HG03280 (cell line): ENCODE measurements around the gene DMXL1.

Source experiments
- ATAC-seq: cut with Tn5 transposase; IDR thresholded peaks from one replicate; pipeline ENCODE4 v1.9.1; 2021; ENCODE audit warnings: mild to moderate bottlenecking, moderate library complexity; ENCODE audit not compliant: unreplicated experiment

The DMXL1 gene

DNA sequence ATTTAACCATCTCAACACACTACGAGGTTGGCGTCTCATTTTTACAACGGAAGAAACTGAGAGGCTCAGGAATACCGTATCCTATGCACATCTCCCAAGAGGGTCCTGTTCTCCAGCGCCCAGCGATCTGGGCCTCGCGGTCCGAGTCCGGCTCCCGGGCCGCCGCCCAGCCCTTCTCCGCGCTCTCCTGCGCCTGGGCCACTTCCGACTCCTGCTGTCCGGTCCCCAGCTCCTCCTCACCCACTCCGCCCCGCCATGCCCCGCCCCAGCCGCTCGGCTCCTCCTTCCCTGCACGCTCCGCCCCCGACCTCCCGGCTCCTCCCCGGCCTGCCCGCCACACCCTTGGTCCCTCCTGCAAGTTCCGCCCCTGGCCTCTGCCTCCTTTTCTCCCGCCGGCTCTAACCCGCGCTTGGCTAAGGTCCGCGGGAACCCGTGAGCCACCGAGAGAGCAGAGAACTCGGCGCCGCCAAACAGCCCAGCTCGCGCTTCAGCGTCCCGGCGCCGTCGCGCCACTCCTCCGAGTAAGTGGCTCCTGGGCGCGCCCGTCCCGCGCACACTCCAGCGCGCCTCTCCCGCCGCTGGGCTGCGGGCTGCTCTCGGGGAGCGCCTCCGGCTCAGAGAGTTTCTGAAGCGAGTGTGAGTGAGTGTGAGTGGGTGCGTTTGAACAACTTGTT lies 197.6 kb downstream of the DMXL1 start:
- peak; percentile 95 for ATAC-seq

DNA sequence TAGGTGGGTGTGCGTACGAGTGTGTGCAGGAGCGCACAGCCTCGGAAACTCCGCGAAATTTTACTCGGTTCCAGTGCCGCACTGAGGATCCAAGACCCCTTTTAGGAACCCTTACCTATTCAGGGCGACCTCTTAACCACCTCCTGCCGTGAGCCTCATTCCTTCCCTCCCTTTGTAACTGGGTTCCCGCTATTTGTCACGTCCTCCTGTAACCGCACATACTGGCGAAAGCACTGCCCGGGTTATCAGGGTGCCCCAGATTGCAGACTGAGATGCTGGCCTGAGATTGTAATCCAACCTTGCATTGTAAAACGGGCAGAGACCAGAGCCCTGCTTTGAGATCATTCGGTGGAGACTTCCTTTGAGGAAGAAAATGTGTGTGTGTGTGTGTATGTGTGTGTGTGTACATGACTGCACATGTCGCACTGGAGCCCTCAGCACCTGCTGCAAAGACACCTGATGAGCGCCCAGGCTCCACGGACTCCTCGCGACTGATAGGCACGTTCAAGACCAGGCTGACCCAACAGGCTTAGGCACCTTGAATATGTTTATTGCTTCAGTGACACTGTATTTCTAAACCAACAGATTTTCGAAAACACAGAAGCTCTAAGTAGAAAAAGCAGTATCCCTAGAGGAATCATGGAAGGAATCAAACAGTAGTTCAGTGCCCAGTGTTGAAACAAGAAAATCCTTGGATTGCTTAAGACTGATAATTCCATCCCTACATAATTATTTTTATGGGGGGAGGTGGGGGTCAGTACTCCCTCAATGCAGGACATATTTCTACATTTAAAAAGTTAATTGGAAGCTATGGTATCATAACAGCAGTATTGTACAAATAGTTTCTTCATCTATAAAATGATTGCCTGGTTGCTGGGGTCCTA lies 198.4 kb downstream of the DMXL1 start:
- peak; percentile 8 for ATAC-seq

DNA sequence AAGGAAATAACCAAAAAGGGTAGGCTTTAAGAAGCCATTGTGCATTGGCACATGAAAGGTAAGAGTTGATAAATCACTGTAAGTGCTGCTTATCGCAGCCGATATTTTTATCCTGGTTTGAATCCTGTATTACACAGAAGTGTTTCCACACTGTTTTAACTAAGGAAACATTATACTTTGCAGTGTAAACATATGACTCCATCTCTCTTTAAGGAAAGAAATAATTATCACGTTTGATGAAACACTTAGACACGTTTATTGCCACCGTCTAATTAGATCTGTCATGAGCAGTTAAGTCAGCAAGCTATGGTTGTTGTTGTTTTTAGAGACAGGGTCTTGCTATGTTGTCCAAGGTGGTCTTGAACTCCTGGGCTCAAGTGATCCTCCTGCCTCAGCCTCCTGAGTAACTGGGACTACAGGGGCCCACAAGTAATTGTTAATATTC lies 199.3 kb downstream of the DMXL1 start:
- no peak for ATAC-seq

DNA sequence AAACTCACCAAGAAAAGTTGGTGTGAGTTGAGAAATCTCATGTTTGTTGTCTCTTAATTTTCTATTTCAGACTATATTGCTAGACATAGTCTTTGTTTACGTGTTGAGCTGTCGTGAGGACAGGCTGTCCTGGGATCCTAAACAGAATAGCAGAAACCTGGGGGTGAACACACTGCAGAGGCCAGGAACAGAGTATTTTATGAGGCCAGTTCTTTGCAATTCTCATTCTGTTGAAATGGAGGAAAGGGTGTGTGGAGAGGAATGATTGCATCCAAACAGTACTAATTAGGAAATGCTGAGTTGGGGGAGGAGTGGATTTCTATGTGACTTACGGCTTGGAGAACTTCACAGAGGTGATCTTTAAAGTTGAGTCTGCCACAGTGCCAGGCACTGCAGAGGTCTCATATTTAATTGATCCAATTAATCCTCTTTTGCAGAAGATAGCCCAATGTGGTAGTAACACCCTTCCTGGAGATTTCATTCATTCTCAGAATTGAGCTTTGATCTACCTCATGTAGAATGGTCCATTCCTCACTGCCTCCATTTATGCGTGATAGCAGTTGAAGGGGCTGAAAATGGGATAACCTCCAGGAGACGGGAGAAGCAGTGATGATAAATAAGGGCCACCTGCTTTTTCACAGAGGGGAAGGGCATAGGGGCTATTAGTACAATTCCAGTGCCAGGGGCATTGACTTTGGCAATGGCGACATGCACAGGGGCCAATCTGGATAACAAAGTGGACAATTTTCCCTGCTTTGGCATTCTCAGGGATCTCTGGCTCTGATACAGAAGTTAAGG lies 200.3 kb downstream of the DMXL1 start:
- ATAC-seq: no peak

DNA sequence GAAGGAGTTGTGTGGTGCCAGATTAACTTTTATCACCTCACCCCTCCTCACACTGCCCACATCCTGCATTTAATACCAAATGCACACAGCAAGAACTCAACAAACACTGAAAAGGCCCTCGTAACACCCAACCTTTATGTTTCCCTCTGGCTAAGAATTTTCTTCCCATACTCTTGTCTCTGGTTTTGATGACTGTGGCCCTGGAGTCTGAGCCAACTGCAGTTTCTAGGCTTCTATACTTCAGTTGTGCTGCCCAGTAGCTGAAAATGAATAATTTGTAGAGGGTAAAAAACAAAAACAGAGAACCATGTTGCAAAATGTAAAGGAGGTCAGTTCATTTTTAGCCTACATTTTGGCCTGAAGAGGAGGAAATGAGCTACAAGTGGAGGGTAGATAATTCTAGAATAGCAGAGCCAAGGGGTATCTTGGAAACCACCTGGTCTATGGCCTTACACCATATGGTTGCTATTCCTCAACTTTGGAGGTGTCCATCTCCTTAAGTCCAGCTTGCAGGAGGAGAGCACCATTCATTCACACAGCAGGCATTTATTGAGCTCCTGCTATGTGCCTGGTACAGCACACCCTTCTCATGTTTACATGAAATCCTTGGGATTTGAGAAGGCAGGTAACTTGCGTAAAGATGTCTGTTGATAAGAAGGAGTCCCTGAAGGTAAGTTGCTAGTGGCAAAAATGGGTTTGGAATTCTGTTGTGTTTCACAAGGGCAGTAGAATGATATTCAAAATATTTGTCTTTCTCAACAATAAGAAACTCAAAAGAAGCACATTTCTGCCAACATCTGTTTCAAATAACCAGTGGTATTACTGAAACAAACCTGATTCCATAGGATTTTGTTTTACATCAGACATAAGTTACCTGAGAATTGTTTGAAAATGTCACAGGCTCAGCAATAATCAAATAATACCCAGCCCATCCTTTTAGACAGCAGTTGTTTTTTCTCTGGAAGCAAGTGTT lies 201.2 kb downstream of the DMXL1 start:
- ATAC-seq: no peak

DNA sequence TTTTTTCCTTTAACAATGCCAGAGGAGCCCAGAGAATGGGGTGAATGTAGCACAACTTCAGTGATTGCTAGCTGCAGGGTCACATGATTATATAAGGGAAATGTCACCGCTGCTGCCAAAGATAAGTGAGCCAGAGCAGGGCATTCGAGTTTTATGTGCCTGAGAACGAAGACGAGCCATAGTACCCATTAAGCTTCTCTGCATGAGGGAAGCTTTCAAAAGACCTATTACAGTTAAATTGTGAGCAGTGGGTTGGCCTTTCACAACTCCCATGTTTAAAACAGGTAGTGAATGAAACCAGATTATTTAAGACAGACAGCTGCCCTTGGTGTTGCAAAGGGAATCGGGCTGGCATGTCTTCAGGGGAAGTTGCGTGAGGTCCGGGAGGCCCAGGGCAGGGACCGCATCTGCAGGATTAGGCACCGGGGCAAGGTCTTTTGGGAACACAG lies 202.5 kb downstream of the DMXL1 start:
- ATAC-seq: no peak

DNA sequence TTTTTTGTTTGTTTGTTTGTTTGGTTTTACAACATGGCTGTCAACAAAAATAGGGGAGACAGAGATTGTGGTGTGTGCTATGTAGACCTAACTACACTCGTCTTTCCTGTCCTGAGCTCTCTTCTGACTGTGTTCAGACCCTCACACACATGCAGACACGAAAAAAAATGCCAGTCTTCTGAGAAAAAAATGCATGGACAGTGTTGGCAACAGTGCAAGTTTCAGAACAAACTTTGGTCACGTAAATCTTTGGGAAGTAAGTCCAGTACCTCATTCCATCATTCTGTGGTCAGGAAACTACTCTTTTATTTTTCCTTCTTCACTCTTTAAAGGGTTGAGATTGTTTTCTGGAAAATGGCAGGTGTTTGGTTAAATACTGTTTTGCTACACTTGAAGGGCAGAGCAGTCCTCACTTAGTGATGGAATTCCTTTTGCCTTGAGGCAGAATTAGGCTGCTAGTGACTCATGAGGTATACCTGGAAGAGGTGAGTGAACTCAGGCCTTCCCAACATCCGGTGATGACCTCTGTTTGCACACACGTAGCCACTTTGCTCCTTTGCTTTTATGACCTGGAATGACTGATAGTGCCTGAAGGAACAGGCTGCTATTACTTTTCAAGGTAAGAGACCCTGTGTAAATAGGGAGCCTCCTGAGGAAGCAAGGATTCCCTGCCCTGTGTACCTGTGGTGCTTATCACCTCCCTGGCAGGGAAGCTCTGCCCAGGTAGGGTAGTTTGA lies 203.3 kb downstream of the DMXL1 start:
- no peak for ATAC-seq

DNA sequence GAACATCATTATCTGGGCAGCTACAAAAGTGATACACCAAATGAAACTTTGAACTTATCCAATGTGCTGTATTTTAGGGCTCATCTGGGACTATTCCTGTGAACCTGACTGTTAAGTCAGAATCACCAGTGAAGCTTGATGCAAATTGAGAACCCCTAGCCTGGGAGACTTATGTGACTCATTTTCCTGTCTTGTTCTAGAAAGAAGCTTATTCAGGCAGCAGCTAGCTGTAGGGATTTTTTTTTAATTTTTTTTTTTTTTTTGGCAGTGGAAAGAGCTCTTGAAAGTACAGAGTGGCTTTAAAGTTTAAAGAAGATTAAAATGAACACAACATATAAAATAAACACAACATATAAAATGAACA lies 203.9 kb downstream of the DMXL1 start:
- ATAC-seq: no peak

DNA sequence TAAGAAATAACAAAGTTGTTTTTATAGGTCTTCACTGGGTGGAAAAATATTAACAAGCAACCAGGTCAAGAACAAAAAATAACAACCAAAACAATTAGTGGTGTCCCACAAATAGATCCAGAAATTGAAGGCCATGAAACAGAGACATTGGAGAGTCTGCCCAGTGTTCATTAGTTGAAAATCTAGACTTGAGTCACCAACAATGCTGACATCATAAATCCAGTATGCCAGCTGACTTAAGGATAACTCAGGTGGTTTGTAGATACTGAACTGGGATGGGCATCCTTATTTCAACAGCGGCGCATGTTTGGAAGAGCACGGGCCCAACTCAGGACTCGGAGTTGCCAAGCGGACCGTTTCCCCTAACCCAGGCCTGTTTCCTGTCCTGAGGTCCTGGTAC lies 204.3 kb downstream of the DMXL1 start:
- ATAC-seq: peak; percentile 5

DNA sequence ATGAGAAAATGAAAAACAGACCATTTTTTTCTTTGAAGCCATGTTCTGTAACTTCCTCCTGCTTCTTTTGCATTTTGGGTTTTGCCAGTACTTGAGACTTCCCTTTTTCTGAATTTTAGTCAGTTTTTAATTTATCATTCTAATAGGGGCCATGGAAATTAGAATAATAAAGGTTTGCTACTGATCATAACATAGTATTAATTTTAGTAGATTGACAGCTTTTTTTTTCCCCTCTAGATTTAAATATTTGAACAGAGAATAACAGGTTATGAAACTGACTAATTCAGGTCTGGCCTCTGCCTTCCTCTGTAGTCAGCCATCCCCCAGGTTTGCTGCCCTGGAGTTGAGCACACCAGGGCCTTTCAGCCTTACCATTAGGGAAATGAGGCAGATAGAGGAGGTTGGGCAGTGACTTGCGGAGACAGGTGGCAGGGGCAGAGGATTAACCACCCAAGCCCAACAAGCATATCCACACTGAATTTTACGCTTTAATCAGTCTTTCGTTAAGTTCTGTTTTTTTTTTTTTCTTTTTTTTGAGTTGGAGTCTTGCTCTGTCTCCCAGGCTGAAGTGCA lies 204.8 kb downstream of the DMXL1 start:
- peak; percentile 69 for ATAC-seq

DNA sequence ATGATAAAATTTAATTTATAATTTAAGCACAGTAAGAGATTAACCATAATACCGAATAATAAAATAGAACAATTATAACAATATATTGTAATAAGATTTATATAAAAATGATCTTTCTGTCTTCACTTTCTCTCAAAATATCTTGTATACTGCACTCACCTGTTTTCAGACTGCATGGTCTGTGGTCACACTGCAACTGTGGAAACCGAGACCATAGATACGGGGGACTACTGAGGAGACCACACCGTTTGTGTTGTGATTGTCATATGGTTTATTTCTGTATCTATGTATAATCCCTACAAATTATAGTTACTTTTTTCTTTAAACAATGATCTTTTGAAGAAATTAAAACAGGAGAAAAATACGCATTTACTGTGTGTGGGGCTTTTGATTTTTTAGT lies 206.1 kb downstream of the DMXL1 start:
- peak; percentile 37 for ATAC-seq

DNA sequence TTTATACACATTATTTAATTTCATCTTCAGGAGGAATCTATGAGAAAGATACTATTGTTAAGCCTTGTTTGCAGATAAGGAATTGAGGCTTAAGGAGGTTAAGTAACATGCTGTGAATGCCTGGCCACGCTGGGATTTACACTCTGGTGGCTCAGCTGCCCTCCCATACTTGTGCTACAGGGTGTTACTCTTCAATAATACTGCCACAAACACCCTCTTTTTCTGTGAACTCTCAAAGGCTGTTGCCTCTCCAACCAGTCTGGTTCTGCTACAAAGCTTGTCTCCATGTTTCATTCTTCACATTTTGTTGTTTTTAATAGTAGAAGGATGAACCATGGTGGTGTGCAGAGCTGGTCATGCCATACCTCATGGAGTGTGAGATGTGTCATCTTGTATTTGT lies 208.2 kb downstream of the DMXL1 start:
- ATAC-seq: no peak

DNA sequence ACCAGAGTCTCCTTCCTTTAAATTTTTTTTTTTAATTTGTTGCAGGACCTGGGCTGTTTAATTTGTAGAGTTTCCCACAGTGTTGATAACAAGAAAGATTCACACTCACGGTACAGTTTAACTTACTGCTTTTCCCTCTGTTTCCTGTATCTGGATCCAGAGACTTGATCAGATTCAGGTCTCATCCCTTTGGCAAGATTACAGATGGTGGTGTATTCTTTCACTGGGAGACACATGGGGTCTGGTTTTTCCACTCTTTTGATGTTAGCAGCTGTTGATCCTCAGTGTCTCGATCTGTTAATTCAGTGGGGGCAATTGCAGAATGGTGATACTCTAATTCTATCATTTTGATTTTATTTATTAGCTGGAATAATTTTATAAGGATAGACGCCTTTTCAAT lies 209.5 kb downstream of the DMXL1 start:
- no peak for ATAC-seq

DNA sequence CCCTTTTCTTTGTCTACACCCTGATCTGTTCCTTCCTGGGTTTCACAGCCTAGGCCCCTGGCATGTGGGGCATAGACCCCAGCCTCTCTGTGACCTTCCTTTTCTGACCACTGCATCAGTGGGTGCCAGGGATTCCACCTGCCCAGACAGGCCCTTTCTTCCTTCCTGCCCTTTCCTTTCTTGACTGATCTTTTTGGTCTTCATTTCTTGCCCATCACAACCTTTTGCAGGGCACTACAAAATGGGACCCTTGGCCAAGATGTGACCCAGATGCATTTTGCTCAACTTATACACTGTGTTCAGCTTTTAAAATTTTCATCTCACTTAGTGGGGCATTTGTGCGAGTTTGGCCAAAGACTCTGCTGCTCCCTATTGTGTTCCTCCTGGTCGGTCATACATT lies 211.7 kb downstream of the DMXL1 start:
- no peak for ATAC-seq

DNA sequence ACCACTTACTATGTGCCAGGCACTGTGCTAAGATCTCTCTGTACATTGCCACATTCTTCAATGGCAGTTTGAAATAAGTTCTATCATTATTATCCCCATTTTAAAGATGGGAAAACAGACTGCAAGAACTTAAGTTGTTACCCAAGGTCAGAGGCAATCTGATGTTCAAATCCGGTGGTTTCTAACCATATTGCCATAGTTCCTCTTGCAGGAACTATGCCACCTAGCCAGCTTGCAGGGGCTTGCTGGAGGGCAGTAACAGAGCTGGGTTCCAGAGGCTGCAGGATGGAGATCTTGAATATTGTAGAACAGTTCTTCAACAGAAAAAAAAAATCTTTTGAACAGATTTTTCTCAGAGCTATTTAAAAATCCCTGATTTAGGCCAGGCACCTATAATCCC lies 213.1 kb downstream of the DMXL1 start:
- ATAC-seq: no peak

DNA sequence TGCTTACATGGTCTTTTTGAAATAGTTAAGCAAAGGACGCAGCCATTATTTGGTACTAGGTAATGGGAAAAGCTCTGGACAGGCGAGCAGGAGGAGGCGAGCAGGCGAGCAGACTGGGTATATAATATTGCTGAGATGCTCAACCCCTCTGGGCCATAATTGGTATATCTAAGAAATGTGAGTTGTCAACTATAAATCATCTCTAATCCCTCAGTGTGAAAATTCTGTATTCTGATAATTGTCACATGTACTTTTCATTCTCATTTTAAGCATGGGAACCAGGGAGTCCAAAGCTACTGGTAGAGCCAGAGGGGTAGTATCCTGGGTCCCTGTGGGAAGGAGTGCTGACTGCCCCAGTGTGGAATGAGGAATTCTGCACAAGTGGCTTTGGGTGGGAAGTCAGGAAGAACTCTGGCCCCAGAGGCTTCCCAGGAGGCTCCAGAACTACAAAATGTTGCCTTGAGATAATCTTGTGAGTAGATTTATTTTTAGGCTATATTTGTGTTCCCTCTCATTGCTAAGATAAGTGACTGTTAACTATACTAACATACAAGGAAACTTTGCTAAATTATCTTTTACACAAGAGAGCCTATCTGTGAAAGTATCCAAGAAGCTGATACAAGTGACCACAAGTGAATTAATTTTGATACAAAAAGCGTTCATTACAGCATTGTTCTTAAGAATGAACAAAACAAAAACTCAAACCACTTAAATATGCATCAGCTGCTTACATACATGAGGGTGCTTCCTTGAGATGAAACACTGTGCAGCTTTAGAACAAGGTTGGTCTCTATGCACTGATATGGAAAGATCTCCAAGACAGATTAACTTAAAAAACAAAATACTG lies 214.4 kb downstream of the DMXL1 start:
- ATAC-seq: no peak

DNA sequence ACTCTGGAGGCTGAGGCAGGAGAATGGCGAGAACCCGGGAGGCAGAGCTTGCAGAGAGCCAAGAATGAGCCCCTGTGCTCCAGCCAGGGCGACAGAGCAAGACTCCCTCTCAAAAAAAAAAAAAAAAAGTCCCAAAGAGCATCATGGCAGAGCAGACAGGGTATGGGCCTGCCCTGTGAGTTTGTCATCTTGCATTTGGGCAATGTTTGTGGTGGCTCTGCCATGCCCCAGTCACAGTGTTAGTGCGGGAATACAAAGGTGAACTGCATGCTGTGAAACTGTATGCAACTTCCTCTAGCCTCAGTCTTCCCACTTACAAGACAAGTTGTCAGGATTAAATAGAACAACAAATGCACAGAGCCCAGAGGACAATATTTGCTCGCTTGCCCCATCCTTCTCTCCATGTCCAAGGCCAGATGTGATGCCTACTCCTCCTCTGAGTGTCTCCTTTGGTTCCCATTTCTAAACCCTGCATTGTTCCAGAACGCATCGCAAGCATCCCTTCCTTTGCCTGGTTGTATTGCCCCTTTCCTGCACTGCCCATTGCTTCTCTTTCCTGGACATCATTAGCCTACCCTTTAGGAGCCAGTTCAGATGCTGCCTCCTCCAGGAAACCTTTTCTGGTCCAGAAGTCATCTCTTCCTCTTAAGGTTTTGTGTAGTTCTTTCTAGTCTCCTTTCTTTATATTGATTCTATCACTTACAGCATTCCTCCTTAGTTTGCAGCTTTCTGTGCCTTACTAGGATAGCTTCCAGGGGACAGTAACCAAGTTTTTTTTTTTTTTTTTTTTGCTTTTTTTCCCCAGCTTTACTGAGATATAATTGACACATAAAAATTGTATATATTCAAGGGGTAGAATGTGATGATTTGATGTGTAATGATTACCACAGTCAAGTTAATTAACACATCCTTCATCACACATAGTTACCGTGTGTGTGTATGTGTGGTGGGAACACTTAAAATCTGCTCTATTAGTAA lies 215.9 kb downstream of the DMXL1 start:
- ATAC-seq: no peak
